ENCODE data around the gene AOPEP. TPM values are rescaled to one million over a fixed set of nuclear protein-coding genes. Genes with fewer than 3 reads are reported as not detected.

AOPEP gene
- total RNA-seq, 1 donor from 2014 or later: 75.3 TPM

DNA sequence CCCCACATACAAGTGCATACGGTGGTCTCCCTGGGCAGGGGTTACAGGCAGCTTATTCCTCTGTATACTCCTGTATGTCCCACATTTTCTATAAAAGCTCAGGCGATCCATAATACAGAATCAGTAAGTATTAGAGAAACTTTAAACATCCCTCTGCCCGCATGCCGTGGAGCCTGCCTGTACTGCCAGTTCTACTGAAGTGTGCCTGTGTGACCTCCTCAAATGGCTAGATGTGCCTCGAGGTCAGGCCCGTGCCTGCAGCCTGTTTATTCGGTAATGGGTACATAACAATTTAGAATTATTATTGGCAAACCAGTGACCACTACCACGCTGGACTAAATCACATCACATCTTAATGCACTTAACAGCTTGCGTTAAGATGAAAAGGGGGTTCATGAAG is 400.2 kb downstream of the AOPEP start:
- Histone ChIP-seq H3K9me3 (ENCODE audit: insufficient read depth, low read depth, low read length) (no peaks in the 10 kb centered on the region), H3K9ac (ENCODE audit: low read length) (no peak overlapping the region), H2AFZ (ENCODE audit: low read depth, low read length) (no peak overlapping the region), H4K20me1 (ENCODE audit: insufficient read depth, low read length) (no peaks in the 10 kb centered on the region), H3K4me3 (ENCODE audit: insufficient read depth, low read depth, low read length) (no peak overlapping the region), H3K4me2 (ENCODE audit: low read length) (peak overlapping the region; percentile 86), H3K27ac (ENCODE audit: low read depth, low read length) (no peak overlapping the region), H3K4me1 (ENCODE audit: insufficient read depth, low read length) (no peaks in the 10 kb centered on the region), H3K27me3 (ENCODE audit: insufficient read depth, low read length) (no peaks in the 10 kb centered on the region), H3K36me3 (ENCODE audit: insufficient read depth, low read length) (no peaks in the 10 kb centered on the region), H3K79me2 (ENCODE audit: insufficient read depth, low read length) (no peaks in the 10 kb centered on the region)
- TF ChIP-seq, protein P1, sequence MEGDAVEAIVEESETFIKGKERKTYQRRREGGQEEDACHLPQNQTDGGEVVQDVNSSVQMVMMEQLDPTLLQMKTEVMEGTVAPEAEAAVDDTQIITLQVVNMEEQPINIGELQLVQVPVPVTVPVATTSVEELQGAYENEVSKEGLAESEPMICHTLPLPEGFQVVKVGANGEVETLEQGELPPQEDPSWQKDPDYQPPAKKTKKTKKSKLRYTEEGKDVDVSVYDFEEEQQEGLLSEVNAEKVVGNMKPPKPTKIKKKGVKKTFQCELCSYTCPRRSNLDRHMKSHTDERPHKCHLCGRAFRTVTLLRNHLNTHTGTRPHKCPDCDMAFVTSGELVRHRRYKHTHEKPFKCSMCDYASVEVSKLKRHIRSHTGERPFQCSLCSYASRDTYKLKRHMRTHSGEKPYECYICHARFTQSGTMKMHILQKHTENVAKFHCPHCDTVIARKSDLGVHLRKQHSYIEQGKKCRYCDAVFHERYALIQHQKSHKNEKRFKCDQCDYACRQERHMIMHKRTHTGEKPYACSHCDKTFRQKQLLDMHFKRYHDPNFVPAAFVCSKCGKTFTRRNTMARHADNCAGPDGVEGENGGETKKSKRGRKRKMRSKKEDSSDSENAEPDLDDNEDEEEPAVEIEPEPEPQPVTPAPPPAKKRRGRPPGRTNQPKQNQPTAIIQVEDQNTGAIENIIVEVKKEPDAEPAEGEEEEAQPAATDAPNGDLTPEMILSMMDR (IDR thresholded peaks at IDR 0.05; ENCODE audit: insufficient read depth, low read depth, low read length): no peak
- no peak for TF ChIP-seq EZH2 (IDR thresholded peaks at IDR 0.05; ENCODE audit: insufficient read depth, low read length)
- FAIRE-seq (no peak), DNase-seq (ENCODE audit: low read depth) (no peak)
- H3K4me1 Mint-ChIP-seq (ENCODE audit: low read depth, unreplicated experiment): peaks cover 12% of the 10 kb centered on the region
- no peaks in the 10 kb centered on the region for H3K36me3 Mint-ChIP-seq (ENCODE audit: low read depth, unreplicated experiment)
- H3K27ac Mint-ChIP-seq (ENCODE audit: unreplicated experiment): no peak overlapping the region
- no peak overlapping the region for H3K4me3 Mint-ChIP-seq (ENCODE audit: unreplicated experiment)
- no peaks in the 10 kb centered on the region for H3K27me3 Mint-ChIP-seq (ENCODE audit: low read depth, unreplicated experiment)
- H3K9me3 Mint-ChIP-seq (ENCODE audit: unreplicated experiment): no peaks in the 10 kb centered on the region

DNA sequence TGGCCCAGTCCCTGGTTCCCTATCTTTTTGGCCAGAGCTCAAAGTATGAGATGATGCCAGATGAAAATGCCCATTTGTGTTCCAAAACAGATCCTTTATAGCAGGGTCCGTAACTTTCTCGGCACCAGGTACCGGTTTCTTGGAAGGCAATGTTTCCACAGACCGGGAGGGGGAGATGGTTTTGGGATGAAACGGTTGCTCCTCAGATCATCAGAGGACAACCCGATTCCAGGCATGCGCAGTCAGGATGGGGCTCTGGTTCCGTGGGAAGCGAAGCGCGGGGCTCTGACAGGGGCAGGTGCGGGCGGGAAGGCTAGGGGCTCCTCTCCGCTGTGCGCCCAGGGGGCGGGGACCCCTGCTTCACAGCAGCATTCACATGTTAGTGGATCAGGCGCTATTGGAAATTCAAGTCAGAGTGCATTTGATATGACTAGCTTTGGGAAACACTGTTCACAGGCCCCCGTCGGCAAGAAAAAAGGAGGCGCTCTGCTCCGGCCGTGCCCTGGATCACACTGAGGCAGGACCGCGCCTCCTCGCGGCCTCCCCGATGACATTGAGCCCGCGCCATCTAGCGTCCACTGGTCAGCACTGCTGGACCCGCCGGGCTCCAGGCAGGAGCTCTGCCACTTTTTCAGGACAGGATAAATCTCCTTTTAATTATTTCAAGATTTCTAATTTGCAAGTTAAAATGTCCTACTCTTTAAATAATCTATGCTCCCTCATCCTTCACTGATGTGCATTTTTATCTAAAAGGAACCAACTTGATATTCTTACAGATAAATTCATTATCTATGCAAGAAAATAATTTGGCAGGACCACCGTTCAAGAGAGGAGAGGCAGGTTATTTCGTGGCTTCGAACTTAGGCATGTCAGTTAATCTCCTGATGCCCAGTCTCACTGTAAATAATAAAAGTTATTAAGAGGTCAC is 401.0 kb downstream of the AOPEP start:
- Mint-ChIP-seq H3K27me3 (ENCODE audit: low read depth, unreplicated experiment) (no peaks in the 10 kb centered on the region), H3K9me3 (ENCODE audit: unreplicated experiment) (no peaks in the 10 kb centered on the region), H3K4me3 (ENCODE audit: unreplicated experiment) (peak overlapping the region; percentile 80), H3K4me1 (ENCODE audit: low read depth, unreplicated experiment) (peaks cover 12% of the 10 kb centered on the region), H3K27ac (ENCODE audit: unreplicated experiment) (peak overlapping the region; percentile 12), H3K36me3 (ENCODE audit: low read depth, unreplicated experiment) (no peaks in the 10 kb centered on the region)
- Histone ChIP-seq H3K27ac (ENCODE audit: low read depth, low read length) (no peak overlapping the region), H4K20me1 (ENCODE audit: insufficient read depth, low read length) (no peaks in the 10 kb centered on the region), H3K9ac (ENCODE audit: low read length) (peak overlapping the region; percentile 63), H2AFZ (ENCODE audit: low read depth, low read length) (peak overlapping the region; percentile 51), H3K4me2 (ENCODE audit: low read length) (peak overlapping the region; percentile 86), H3K9me3 (ENCODE audit: insufficient read depth, low read depth, low read length) (no peaks in the 10 kb centered on the region), H3K4me3 (ENCODE audit: insufficient read depth, low read depth, low read length) (peak overlapping the region; percentile 49), H3K4me1 (ENCODE audit: insufficient read depth, low read length) (no peaks in the 10 kb centered on the region), H3K36me3 (ENCODE audit: insufficient read depth, low read length) (no peaks in the 10 kb centered on the region), H3K27me3 (ENCODE audit: insufficient read depth, low read length) (no peaks in the 10 kb centered on the region), H3K79me2 (ENCODE audit: insufficient read depth, low read length) (no peaks in the 10 kb centered on the region)
- DNase-seq (ENCODE audit: low read depth) (peak; percentile 52), FAIRE-seq (no peak)
- TF ChIP-seq, protein P1 (IDR thresholded peaks at IDR 0.05; ENCODE audit: insufficient read depth, low read depth, low read length): peak; percentile 95
- no peak for TF ChIP-seq EZH2 (IDR thresholded peaks at IDR 0.05; ENCODE audit: insufficient read depth, low read length)

DNA sequence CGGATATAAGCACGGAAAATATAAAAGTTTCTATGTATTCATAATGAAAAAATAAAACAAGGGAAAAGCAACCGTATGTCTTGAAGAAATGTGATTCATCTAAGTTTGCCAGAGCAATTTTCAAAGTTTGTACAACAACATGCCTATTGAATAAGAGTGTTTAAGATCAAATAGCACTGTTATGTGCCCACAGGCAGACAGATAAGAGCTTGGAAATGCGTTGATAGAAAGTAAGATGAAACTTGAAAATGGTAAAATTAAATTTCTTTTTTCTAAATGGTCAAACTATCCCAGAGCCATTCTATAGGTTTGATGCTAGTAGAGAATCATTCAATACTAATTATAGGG is 401.7 kb downstream of the AOPEP start:
- H3K27me3 Mint-ChIP-seq (ENCODE audit: low read depth, unreplicated experiment): no peaks in the 10 kb centered on the region
- H3K27ac Mint-ChIP-seq (ENCODE audit: unreplicated experiment): no peak overlapping the region
- Histone ChIP-seq H3K36me3 (ENCODE audit: insufficient read depth, low read length) (no peaks in the 10 kb centered on the region), H3K27me3 (ENCODE audit: insufficient read depth, low read length) (no peaks in the 10 kb centered on the region), H3K4me2 (ENCODE audit: low read length) (no peak overlapping the region), H3K4me1 (ENCODE audit: insufficient read depth, low read length) (no peaks in the 10 kb centered on the region), H2AFZ (ENCODE audit: low read depth, low read length) (no peak overlapping the region), H3K27ac (ENCODE audit: low read depth, low read length) (no peak overlapping the region), H4K20me1 (ENCODE audit: insufficient read depth, low read length) (no peaks in the 10 kb centered on the region), H3K9ac (ENCODE audit: low read length) (no peak overlapping the region), H3K9me3 (ENCODE audit: insufficient read depth, low read depth, low read length) (no peaks in the 10 kb centered on the region), H3K79me2 (ENCODE audit: insufficient read depth, low read length) (no peaks in the 10 kb centered on the region), H3K4me3 (ENCODE audit: insufficient read depth, low read depth, low read length) (no peak overlapping the region)
- no peak for TF ChIP-seq EZH2 (IDR thresholded peaks at IDR 0.05; ENCODE audit: insufficient read depth, low read length)
- TF ChIP-seq, protein P1 (IDR thresholded peaks at IDR 0.05; ENCODE audit: insufficient read depth, low read depth, low read length): no peak
- no peaks in the 10 kb centered on the region for H3K9me3 Mint-ChIP-seq (ENCODE audit: unreplicated experiment)
- FAIRE-seq (no peak), DNase-seq (ENCODE audit: low read depth) (no peak)
- no peak overlapping the region for H3K4me3 Mint-ChIP-seq (ENCODE audit: unreplicated experiment)
- no peaks in the 10 kb centered on the region for H3K36me3 Mint-ChIP-seq (ENCODE audit: low read depth, unreplicated experiment)
- H3K4me1 Mint-ChIP-seq (ENCODE audit: low read depth, unreplicated experiment): peaks cover 15% of the 10 kb centered on the region

Measured in astrocyte (in vitro differentiated cells and primary cell).